Left cardiac atrium (tissue), 4 donors: ENCODE data around the gene CYBB. TPM values are rescaled to one million over a fixed set of nuclear protein-coding genes. Genes with fewer than 3 reads are reported as not detected.
"Not testable (repeated sequence)": the region's sequence is repeated elsewhere in the genome, so short reads cannot be mapped to it uniquely, and the experiment has no call there.

Experiments
- ATAC-seq, 2 donors: fragments of 200-7000 bp; cut with Tn5 transposase; one replicate each; pipeline ENCODE4 v1.9.1; 2020; ENCODE audit warnings: mild to moderate bottlenecking in 2 of 2, moderate library complexity in 2 of 2
- DNase-seq: peaks from one replicate; pipeline ENCODE4 v3.0.0-alpha.2; 2020
- intact Hi-C, 2 donors: fragments of 100-400 bp; cut with DNase I; formaldehyde crosslinking; loops; one replicate each; pipeline versions ENCODE4 v1.14.1 to v1.15.1; 2022 to 2023
- long read RNA-seq: library from polyadenylated mRNA; unstranded; transcript quantifications from one replicate; pipeline ENCODE4 v2.0.0, GENCODE V29; 2021
- total RNA-seq, 2 donors: library from RNA; stranded (reverse); fragmentation: NEBNext Ultra II Directional; extraction: Animal tissue kit (Norgen Biotek cat#: 25700); gene quantifications; one replicate each; pipeline ENCODE4 v1.2.1, GENCODE V29; 2021
- donor health status: DM: no; HTN: yes; CAD: no.
- donor health status: DM: no; HTN: yes; CAD: no; lungs with severe emphysema.
- donor health status: DM: yes; HTN: yes; CAD: no.
- donor health status: Dilated cardiomyopathy.

The CYBB gene
- total RNA-seq, result 10 to 100 TPM; 30.0 to 75.1 TPM
- long read RNA-seq, full-length matches to known transcripts, result 2 of 2 reads
- long read RNA-seq, partial matches to known transcripts, result 0 of 2 reads
- long read RNA-seq, other reads (novel, unspliced or antisense), result 0 of 2 reads

DNA sequence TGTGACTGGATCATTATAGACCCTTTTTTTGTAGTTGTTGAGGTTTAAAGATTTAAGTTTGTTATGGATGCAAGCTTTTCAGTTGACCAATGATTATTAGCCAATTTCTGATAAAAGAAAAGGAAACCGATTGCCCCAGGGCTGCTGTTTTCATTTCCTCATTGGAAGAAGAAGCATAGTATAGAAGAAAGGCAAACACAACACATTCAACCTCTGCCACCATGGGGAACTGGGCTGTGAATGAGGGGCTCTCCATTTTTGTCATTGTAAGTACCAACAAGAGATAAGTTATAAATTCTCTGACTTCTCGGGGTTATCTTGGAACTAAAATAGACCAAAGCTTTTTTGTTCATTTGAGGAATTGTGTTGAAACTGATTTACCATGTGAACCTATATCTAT lies at the start of gene CYBB:
Gene CYBB, plus strand, starts transcription at position 203 of the 400 bp plus-strand sequence. Its CDS starts 19 bp downstream, at position 222.
- intact Hi-C loops, result no loop called here
- ATAC-seq, result no peak
- DNase-seq, result no peak

DNA sequence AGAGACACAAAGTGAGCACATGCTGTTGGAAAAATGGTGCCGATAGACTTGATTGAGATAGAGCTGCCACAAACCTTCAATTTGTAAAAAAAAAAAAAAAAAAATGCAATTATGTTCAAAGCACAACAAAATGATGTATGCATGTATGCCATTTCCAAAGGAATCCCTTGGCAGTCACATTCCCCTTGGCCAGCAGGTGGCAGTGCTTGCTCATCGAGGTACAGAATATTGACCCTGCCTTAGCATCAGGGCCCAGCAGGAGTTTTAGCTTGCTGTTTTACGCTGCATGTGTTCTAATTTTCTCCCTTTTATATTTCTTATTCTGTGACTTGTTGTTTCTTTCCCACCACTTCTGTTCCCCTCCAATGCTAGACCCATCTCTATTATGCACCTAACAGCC lies 34.5 kb upstream of the CYBB start:
- peak; percentile 68 to 79 for ATAC-seq

DNA sequence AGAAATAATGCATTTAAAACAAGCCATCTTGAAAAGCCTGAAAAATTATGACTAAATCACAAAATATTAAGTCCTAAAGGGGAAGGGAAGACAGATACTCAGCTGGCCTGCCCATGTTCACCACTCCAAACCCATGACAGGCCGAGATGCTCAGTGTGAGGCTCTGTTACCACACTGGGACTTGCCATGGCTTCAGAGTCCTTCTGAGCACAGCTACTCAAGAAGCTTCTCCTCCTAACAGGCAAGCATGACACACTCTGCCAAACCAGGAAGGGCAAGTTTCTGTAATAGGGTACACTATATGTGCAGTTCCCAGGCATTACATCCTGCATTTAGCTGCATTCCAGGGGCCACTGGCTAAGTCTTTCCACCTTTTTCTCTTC lies 34.0 kb upstream of the CYBB start:
- intact Hi-C loops, result loop anchor here (1.0 to 10.0 kb wide), 2 partner anchors 79 kb away; no protein-coding TSS in a partner anchor
- ATAC-seq (no peak), DNase-seq (no peak)

More for the DNA sequence above, 34.5 kb upstream of the CYBB start:
- intact Hi-C loops, result loop anchor here (1.0 to 10.0 kb wide), 2 partner anchors 79 to 80 kb away; no protein-coding TSS in a partner anchor
- DNase-seq, result peak; percentile 75

DNA sequence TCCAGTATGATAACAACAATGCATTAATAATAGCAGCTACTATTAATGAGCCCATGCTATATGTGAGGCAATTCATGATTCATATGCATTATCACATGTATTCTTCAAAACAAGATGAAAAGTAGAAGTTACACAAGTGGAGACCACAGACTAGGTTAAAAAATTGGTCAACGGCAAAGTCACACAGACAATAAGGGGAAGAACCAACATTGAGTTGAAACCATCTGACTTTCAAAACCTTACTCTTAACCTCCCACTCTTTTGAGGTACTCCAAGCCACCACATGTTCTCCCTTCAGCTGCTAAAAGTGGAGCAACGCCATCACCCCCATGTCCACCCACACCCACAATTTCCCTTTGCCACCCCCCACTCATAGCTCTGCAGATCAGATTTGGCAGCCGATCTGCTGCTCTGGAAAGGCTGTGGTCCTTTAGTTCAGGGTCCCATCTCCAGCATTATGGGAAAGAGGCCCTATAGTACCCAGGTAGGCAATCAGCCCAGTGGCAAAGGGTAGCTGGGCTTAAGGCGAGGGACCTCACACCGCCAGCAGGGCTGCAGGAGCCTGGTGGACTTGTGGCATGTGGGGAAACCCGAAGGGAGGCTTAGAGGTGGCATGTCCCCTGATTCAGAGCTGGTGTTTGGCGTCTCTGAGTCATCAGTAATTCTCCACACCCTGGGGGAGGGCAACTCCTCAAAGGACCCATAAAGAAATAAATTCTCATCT lies 33.5 kb upstream of the CYBB start:
- DNase-seq, result no peak
- peak in 1 of 2 donors; percentile 32 for ATAC-seq
- intact Hi-C loops, result loop anchor here in 1 of 2 donors (10.0 kb wide), 1 partner anchor 78 kb away; no protein-coding TSS in a partner anchor

DNA sequence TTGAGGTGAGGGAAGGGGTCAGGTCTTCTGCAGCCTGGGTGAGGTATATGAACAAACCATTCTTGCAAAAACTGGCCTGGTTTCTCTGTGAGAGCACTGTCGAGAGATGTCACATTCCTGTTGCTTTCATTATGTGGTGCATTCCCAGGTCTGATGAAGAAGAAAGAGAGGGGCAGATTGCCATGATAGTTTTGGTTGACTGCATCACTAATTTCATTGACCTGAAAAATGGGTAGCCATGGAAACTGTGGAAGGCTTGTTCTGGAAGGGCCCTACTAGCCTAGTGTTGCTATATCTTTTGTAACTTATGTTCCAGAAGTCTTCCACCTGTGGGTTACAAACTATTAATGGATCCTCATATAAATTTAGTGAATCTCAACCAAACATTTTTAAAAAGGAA lies 32.9 kb upstream of the CYBB start:
- intact Hi-C loops, result loop anchor here in 1 of 2 donors (10.0 kb wide), 1 partner anchor 78 kb away; no protein-coding TSS in a partner anchor
- DNase-seq (no peak), ATAC-seq (no peak)

DNA sequence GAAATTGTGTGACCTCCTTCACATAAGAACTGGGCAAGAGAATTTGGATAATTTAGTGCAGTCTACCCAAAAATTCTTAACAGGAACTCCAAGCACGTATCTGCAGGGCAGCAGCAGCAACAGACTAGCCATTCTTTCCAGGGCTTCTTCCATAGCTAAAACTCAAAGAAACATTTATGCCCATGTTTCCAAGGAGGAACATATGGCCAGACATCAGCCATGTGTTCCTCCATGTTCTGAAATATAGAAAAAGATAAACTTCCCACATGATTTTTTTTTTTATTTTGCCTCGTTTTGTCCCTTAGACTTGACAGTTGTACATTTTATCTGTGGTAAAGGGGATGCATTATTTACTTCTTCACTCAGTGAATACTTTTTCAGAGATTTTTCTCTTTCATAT lies 27.6 kb upstream of the CYBB start:
- DNase-seq (no peak), ATAC-seq (no peak)
- intact Hi-C loops, result no loop called here

DNA sequence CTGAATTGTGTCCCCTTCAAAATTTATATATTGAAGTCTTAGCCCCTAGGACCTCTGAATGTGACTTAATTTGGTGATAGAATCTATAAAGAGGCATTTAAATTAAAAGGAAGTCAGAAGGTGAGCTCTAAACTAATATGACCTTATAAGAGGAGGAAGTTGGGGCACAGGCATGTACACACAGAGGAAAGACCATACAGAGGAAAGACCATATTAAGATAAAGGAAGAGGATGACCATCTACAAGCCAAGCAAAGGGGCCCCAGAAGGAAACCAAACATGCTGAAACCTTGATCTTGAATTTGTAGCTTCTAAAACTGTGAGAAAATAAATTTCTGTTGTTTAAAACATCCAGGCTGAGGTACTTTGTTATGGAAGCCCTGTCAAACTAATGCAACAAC lies 26.9 kb upstream of the CYBB start:
- DNase-seq (no peak), ATAC-seq (no peak)
- intact Hi-C loops, result no loop called here

DNA sequence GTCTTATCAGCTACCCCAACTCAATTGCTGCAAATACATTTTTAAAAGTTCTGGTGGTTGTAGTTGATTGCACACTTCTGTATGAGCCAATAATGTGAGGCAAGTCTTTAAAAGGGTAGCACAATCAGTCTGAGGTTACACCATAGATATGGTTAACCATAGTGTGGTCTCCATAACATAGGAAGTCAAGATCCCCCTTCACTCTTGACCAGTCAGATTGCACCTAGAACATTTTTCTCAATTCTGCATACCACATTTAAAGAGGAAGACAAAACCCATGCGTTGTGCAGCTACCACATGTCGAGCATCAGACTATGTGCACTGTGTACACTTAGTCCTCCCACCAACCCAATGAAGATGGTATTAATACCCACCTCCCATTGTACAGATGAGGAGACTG lies 26.5 kb upstream of the CYBB start:
- ATAC-seq (no peak), DNase-seq (no peak)
- intact Hi-C loops, result no loop called here

DNA sequence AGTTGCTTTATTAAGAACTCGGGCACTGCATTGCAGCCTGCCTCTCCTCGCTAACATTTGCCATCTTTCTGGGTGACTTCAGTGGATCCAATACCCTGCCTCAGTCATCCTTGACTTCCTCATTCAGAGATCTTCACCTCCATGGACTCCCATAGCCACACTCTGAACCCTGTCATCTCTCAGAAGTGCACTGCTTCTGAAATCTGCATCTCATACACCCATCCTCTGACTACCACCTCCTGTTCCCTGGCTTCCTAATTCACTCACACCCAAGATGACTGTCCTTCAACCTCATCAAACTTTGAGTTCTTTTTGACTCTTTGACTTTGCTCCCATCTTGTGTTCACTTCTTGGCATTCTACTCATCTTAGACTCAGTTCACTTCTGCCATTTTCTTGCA lies 25.3 kb upstream of the CYBB start:
- ATAC-seq (no peak), DNase-seq (no peak)
- intact Hi-C loops, result no loop called here

DNA sequence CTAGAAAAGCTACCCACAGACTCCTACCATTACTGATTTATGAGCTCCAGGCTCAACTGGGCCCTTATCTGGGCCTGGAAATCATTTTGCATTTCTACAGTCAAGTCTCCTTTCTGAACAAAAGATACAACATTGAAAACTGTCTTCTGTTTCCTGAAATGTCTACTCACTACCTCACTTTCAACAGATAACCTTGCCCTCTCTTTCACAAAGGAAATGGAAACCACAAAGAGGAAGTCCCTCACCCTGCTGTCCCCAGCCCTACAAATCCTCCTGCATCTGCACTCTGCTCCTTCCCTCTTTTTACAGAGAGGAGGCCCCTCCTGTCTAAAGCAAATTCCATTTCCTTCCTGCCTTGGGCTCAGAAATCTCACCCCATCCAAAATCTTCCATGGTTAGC lies 24.8 kb upstream of the CYBB start:
- DNase-seq (no peak), ATAC-seq (peak; percentile 65 to 70)
- intact Hi-C loops, result no loop called here

DNA sequence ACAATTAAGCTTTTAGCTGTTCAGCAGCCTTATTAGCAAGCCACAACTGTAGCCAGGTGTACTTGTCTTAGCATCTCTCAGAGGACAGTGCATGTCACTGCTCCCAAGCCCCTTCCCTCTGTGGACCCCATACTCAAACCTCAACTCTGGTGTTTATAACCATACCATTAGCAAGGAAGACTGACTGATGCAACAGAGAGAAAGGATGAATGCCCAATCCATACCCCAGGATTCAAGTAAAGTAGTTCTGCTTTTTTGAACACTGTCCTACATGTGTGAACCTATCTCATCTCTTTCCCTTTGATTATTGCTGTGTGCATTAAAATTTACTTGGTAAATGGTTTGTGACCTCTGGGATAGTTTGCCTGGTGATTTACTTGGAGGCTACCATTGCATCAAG lies 22.8 kb upstream of the CYBB start:
- intact Hi-C loops, result no loop called here
- DNase-seq (no peak), ATAC-seq (no peak)

DNA sequence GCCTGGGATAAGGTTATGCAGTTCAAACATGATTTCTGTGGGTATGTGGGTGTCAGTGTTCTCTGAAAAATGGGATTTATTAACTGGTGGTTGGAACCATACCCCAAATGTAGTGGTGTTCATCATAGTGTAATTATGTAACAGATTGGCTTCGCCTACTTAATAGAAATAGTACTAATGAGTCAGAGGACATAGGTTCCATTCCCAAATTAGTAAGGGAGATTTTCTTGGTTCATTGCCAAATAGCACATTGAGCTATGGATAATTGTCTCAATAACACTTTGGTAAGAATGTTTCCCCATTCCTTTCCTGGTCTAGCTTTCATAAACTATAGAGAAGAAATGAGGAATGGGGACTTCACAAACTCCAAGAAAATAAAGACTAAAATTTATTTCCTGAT lies 20.5 kb upstream of the CYBB start:
- DNase-seq (no peak), ATAC-seq (no peak)
- intact Hi-C loops, result no loop called here

DNA sequence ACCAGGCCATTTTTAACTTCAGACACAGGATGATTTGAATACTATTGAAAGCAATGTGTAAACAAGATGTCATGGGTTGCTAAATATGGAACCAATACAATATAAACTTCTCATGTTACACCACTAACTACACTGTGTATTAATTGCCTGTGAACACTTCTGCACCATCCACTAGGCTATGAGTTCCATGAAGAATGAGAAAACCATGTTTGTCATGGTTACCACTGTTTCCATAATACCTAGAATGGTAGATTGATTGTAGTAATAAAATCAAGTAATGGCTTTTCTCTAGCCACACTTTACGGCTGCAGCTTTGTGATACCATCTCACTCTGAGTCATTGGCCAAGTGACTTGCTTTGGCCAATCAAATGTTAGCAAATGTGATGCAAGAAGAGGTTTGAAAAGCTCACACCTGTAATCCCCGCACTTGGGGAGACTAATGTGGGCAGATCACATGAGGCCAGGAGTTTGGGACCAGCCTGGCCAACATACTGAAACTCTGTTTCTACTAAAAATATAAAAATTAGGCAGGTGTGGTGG lies 19.9 kb upstream of the CYBB start:
- ATAC-seq (no peak), DNase-seq (no peak)
- intact Hi-C loops, result no loop called here

DNA sequence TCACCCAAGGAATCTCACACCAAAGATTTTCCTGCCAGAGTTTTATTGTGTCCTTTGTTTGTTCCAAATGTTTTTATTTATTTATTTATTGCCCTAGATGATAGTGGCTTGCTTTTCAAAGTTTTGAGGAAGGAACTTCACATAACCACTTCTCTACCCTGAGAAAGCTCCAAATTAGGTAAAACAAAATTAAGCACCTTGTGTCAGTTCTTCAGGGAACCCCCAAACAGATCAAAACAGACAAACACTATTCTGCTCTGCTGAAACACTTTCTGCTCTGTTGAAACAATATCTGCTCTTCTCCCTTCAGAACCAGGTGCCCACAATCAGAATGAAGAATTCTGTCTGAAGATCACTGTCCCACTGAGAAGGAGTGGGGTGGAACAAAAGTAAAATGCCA lies 16.5 kb upstream of the CYBB start:
- no peak for DNase-seq
- no peak for ATAC-seq
- intact Hi-C loops, result no loop called here

DNA sequence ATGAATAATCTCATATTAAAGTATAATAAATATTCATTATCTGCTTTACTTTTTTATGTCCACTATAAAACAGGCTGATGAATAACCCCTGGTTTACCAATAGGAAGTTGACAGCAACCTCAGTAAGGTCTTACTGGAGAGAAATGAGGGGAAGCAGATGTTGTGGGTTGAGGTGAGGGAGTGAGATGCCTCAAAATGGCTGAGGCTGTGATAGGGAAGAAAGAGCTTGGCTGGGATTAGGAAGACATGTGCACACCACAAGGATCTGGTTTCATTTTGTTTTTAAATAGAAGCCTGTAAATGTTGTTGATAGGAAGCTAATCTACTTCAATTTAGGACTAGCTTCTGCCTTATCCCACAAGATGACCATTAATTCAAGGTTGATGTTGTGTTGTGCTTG lies 14.4 kb upstream of the CYBB start:
- ATAC-seq (no peak), DNase-seq (no peak)
- intact Hi-C loops, result no loop called here

DNA sequence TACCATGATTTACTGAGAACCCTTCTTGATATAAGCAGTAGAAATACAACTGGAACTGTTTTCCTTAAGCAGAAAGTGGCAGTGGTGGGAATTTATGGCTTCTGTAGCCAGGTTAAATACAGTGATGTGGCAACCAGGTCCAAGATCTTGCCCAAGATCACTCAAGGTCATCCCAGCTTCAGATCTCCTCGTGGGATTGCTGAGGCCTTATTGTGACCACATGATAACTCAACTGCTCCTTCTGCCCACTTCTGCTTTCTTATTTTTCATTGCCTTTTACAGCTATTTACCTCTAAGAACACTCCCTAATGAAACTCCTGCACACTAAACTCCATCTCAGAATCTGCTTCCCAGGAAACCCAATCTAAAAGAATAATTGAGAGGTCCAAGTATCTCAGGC lies 12.4 kb upstream of the CYBB start:
- intact Hi-C loops, result no loop called here
- ATAC-seq (no peak), DNase-seq (no peak)

DNA sequence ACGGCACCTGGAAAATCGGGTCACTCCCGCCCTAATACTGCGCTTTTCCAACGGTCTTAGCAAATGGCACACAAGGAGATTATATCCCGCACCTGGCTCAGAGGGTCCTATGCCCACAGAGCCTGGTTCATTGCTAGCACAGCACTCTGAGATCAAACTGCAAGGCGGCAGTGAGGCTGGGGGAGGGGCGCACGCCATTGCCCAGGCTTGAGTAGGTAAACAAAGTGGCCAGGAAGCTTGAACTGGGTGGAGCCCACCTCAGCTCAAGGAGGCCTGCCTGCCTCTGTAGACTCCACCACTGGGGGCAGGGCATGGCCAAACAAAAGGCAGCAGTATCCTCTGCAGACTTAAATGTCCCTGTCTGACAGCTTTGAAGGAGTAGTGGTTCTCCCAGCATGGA lies 11.0 kb upstream of the CYBB start:
- ATAC-seq, DNase-seq, intact Hi-C loops: not testable (repeated sequence)

DNA sequence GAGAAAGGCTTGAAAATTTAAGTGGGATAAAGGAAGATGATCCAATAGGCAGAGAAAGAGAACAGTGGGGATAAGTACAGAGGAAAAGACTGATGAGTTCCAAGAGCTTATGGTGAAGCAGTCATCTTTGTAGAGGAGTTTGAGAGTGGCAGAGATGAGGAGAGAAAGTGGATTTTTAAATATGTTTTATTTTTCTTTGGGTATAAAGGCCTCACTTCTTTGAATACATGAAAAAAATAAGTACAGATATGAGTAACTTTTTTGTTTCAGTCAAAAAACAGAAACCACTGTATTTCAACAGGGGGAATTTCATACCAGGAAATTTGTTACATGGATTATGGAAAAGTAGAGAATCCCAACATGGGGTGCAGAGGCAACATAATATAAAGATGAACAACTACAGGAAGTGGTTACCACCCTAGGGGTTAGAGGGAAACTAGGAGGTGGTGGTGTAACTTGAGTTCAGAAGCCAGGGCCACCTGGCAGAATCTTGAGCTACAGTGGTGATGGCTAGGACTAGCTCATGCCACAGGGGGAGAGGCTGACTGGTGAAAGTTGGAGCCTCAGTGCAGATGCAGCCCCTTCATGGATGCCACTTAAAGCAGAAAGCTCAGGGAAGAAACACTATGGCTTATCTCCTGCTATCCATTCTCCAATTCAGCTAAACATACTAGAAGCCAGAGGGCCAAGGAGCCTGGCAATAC lies 3.4 kb upstream of the CYBB start:
- intact Hi-C loops, result no loop called here
- ATAC-seq (no peak), DNase-seq (no peak)

DNA sequence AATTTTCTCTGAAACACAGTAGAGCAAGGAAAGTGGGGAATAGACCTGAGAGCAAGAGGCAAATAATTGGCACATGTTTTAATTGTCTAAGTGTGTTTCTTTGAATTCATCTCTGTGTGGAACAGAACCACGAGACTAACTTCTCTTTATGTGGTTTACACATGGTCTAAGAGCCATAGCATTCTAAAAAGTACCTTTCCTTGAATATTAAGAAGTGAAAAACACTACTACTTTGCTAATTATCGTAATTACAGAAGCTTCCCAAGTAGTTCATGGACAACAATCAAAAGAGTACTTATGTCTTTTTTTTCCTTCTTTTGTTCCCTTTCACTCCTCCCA lies 2.9 kb upstream of the CYBB start:
- ATAC-seq (no peak), DNase-seq (no peak)
- intact Hi-C loops, result no loop called here

DNA sequence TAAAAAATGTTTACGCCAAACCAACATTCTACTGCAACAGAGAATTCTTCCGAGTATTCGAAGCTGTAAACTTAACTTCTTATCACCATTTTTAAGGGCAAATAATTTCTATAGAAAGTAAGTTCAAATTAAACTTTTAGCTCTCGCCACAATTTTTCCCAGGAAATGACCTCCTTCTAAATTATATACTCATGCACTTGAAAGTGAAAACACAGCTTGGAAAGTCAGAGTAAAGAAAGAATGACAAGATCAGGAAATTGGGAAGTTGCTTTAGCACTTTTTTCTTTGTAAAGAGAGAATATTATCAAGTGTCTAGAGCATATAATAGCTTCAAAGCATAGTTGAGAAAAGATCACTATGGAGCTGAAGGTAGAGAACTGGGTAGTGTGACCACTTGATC lies 1.2 kb downstream of the CYBB start:
- no peak for DNase-seq
- intact Hi-C loops, result no loop called here
- ATAC-seq, result no peak
